Ammon's horn (tissue), 1 donor: ENCODE measurements around the gene PKP3.
A peak's percentile ranks its signal among the peaks of the same experiment; 100 is the strongest.

Experiments
- DNase-seq: peaks from one replicate; pipeline ENCODE4 v3.0.0-alpha.2; 2016; ENCODE audit warnings: low spot score

PKP3 gene

DNA sequence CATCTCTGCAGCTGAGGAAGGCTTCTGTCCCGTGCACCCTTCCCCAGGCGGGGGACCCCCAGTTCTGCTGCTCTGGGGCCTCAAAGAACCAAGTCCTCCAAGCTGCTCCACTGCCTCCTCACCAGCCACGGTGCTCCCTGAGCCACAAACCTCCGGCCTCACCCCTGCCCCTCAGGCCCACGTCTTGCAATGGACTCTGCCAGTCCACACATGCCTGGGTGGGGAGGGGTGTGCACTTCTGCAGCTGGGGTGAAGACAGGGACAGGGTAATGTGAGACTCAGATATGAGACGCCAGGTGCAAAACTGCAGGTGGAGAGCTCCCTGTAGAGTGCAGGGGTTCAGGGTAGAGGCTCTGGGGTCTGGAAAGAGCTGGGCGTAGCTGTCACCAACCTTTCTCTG is 52.9 kb downstream of the PKP3 start:
- no peak for DNase-seq

GRCh38 chr11:447923-448731 is 54.1 kb downstream of the PKP3 start:
- DNase-seq = peak; percentile 93

GRCh38 chr11:449889-450808 is 56.1 kb downstream of the PKP3 start, which contains the start of gene PTDSS2:
Gene PTDSS2 (plus strand): TSS chr11:450279. CDS start chr11:450456, 177 bp downstream.
- DNase-seq = peak; percentile 98

- DNase-seq = peak; percentile 87
Measured at GRCh38 chr11:450809-451451, 56.9 kb downstream of the PKP3 start.

DNA sequence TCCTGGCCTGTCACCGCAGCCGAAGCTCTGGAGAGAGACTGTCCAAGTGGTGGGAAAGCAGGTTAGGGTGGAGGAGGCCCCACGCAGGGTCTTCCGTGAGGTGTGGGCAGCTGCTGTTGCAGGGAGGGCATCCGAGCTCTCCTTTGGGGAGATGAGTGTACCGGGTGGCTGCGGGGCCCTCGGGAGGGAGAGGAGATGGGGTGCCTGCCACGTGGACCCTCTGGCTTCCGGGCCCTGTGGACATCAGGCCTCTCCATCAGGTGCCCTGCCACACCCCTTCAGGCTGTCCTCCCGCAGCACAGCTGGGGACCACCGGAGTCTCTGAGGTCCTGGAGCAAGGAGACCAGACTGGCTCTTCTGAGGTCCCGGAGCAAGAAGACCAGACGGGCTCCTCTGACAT is 57.7 kb downstream of the PKP3 start:
- DNase-seq = no peak

DNA sequence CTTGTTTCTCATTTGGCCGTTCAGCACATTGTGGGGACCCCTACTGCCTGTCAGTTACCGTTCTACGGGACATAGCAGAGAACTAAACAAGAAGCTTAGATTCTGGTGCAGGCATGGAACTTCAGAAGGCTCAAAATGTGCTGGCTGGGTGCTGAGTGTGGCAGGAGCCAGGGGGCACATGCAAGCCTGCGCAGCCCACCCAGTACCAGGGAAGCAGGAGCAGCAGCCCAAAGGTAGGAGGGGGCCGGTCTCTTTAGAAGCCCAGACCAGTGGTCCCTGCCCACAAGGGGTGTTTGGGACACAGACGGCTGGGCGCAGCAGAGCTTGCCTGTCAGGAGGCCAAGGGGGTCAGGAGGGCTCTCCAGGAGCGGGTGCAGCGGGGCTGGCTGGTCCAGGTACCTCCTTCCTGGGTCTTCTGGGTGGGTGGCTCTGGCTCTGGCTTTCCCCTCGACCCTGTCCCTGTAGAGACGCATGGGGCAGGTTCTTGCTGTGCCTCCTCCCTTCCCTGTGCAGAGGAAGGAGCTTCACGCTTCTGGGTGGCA is 58.3 kb downstream of the PKP3 start:
- DNase-seq = no peak

GRCh38 chr11:452916-453527 is 59.0 kb downstream of the PKP3 start:
- no peak for DNase-seq

DNA sequence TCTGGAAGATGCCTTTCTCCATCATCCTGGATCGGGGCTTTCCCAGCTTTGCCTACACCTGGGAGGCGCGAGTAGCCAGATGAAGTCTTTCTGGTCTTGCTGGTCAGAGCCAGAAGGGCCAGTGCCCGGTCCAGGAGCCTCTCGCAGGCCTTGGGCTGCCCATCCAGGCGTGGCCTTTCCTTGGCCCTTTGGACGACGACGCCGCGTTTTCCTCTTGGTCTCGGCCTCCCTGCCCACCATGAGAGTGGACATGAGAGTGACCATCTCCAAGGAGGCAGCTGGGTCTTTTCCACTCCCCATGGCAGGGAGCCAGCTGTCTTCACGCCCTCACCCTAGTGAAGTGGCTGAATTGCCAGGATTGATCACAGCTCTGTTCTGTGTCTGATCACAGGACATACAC is 59.6 kb downstream of the PKP3 start:
- no peak for DNase-seq

- no peak for DNase-seq
Measured at GRCh38 chr11:454043-454442, 60.0 kb downstream of the PKP3 start.
